T-helper 17 cell (primary cell): Measurements from ENCODE around the gene TRMT2B. TPM values are rescaled to one million over a fixed set of nuclear protein-coding genes. Genes with fewer than 3 reads are reported as not detected.
"Not testable (repeated sequence)": the region's sequence is repeated elsewhere in the genome, so short reads cannot be mapped to it uniquely, and the experiment has no call there.

Source experiments
- ATAC-seq: fragments of 150-1000 bp; cut with Tn5 transposase; 2 replicates; pipeline ENCODE4 v1.10.0; 2021; ENCODE audit warnings: mild to moderate bottlenecking, moderate library complexity
- DNase-seq, 3 donors: peaks; one replicate each; pipeline versions ENCODE4 v3.0.0 to v3.0.0-alpha.2; 2020 to 2021
- H3K9me3 ChIP-seq: one replicate; pipeline ENCODE4 v1.7.0; 2013; ENCODE audit warnings: low read length, mild to moderate bottlenecking; ENCODE audit not compliant: control insufficient read depth, poor library complexity, severe bottlenecking
- H3K27ac Mint-ChIP-seq: one replicate; pipeline ENCODE4 v1.8.0; 2022; ENCODE audit warnings: mild to moderate bottlenecking, moderate library complexity, mixed read lengths
- H3K27me3 Mint-ChIP-seq: one replicate; pipeline ENCODE4 v1.8.0; 2022; ENCODE audit warnings: mixed read lengths
- H3K36me3 Mint-ChIP-seq: one replicate; pipeline ENCODE4 v1.8.0; 2022; ENCODE audit warnings: low read depth, mixed read lengths
- H3K4me1 Mint-ChIP-seq: one replicate; pipeline ENCODE4 v1.8.0; 2022; ENCODE audit warnings: mild to moderate bottlenecking, mixed read lengths
- H3K4me3 Mint-ChIP-seq: one replicate; pipeline ENCODE4 v1.8.0; 2022; ENCODE audit warnings: mild to moderate bottlenecking, moderate library complexity, mixed read lengths
- total RNA-seq, 4 donors: library from RNA in 2 of 4; stranded (reverse) in 2 of 4; gene quantifications; one replicate each; pipeline ENCODE4 v1.2.3 and lab custom pipeline; 2022 to 2026

The TRMT2B gene
- total RNA-seq, 2 donors from 2014 or later, result 30.5 to 35.3 TPM

DNA sequence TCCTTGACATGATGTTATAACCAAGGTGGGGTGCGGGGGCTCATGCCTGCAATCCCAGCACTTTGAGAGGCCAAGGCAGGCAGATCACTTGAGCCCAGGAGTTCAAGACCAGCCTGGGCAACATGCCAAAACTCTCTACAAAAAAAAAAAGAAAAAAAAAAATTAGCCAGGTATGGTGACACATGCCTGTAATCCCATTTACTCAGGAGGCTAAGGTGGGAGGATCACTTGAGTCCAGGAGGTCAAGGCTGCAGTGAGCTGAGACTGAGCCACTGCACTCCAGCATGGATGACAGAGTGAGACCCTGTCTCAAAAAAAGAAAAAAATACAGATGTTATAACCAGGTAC, 70.4 kb downstream of the TRMT2B start:
- not testable (repeated sequence) for DNase-seq, H3K4me3 Mint-ChIP-seq, ATAC-seq, H3K4me1 Mint-ChIP-seq, H3K27ac Mint-ChIP-seq, H3K36me3 Mint-ChIP-seq, H3K27me3 Mint-ChIP-seq, H3K9me3 ChIP-seq

- no peak overlapping the region for H3K27ac Mint-ChIP-seq
- ATAC-seq, result no peak
Observed at GRCh38 chrX:100980608-100981497, 71.1 kb downstream of the TRMT2B start.

GRCh38 chrX:100979881-100980607, 71.9 kb downstream of the TRMT2B start:
- H3K36me3 Mint-ChIP-seq, result no peaks in the 10 kb centered on the region
- DNase-seq, result no peak
- no peaks in the 10 kb centered on the region for H3K9me3 ChIP-seq
- ATAC-seq, result no peak
- H3K27me3 Mint-ChIP-seq, result no peaks in the 10 kb centered on the region
- H3K4me1 Mint-ChIP-seq, result peaks cover 3% of the 10 kb centered on the region
- no peak overlapping the region for H3K27ac Mint-ChIP-seq
- H3K4me3 Mint-ChIP-seq, result no peak overlapping the region

More at GRCh38 chrX:100980608-100981497, 71.1 kb downstream of the TRMT2B start:
- Mint-ChIP-seq H3K4me3 (no peak overlapping the region), H3K4me1 (peaks cover 3% of the 10 kb centered on the region), H3K27me3 (no peaks in the 10 kb centered on the region), H3K36me3 (no peaks in the 10 kb centered on the region)
- no peaks in the 10 kb centered on the region for H3K9me3 ChIP-seq
- no peak for DNase-seq

- ATAC-seq (no peak), DNase-seq (no peak)
- Mint-ChIP-seq H3K4me1 (peaks cover 3% of the 10 kb centered on the region), H3K4me3 (no peak overlapping the region), H3K36me3 (no peaks in the 10 kb centered on the region), H3K27ac (no peak overlapping the region), H3K27me3 (no peaks in the 10 kb centered on the region)
- no peaks in the 10 kb centered on the region for H3K9me3 ChIP-seq
Observed at GRCh38 chrX:100976211-100976610, 75.7 kb downstream of the TRMT2B start.

DNA sequence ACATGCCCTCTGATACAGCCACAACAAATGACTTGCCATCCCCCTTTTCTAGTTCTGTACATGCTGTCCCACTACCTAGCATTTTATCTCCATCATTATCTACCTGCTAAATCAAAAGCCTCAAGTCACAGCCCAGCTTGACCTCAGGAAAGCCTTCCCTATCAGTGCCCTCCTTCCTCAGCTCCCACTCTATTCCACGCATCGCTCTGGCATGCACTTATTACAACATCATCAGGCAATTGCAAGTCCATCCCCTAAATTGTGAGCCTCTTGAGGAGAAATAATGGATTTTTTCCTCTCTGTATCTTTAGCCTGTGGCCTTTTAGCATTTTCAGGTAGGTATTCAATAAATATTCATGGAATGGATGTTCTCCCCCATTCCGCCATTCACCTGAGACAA, 76.7 kb downstream of the TRMT2B start:
- peaks cover 3% of the 10 kb centered on the region for H3K4me1 Mint-ChIP-seq
- H3K27me3 Mint-ChIP-seq, result no peaks in the 10 kb centered on the region
- no peak for ATAC-seq
- H3K9me3 ChIP-seq, result no peaks in the 10 kb centered on the region
- no peak overlapping the region for H3K4me3 Mint-ChIP-seq
- no peaks in the 10 kb centered on the region for H3K36me3 Mint-ChIP-seq
- H3K27ac Mint-ChIP-seq, result no peak overlapping the region
- DNase-seq, result no peak

GRCh38 chrX:100973411-100973810, 78.5 kb downstream of the TRMT2B start:
- no peak overlapping the region for H3K27ac Mint-ChIP-seq
- H3K4me1 Mint-ChIP-seq, result no peaks in the 10 kb centered on the region
- H3K36me3 Mint-ChIP-seq, result no peaks in the 10 kb centered on the region
- H3K9me3 ChIP-seq, result no peaks in the 10 kb centered on the region
- ATAC-seq (no peak), DNase-seq (no peak)
- no peak overlapping the region for H3K4me3 Mint-ChIP-seq
- no peaks in the 10 kb centered on the region for H3K27me3 Mint-ChIP-seq

DNA sequence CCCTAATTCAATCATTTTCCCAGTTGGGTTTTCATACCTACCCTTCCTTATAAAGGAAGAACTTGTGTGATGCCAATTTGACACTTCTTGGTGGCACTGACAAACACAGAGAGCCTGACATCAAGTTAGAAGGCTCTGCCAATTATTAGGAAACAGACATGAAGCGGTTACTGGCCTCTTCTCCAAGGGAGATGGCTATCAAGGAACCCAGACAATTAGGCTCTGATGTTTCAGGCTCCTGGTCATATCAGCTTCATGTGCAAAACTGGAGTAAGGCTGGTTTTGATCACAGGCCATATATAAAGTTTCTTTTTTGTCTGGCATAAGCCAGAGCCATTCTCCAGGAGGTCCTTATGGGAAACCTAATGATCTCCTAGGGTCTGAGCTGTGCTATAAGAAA, 82.0 kb downstream of the TRMT2B start:
- DNase-seq (no peak), ATAC-seq (no peak)
- no peak overlapping the region for H3K4me3 Mint-ChIP-seq
- no peaks in the 10 kb centered on the region for H3K36me3 Mint-ChIP-seq
- H3K27me3 Mint-ChIP-seq, result no peaks in the 10 kb centered on the region
- H3K9me3 ChIP-seq, result no peaks in the 10 kb centered on the region
- H3K27ac Mint-ChIP-seq, result no peak overlapping the region
- H3K4me1 Mint-ChIP-seq, result no peaks in the 10 kb centered on the region

- Mint-ChIP-seq H3K27ac (no peak within 1 kb of the TSS), H3K4me3 (no peak within 1 kb of the TSS), H3K27me3 (no peaks in the 10 kb centered on the region), H3K36me3 (no peaks in the 10 kb centered on the region), H3K4me1 (no peaks in the 10 kb centered on the region)
- ATAC-seq (no peak), DNase-seq (no peak)
- no peaks in the 10 kb centered on the region for H3K9me3 ChIP-seq
Observed at GRCh38 chrX:100969408-100969807, 82.5 kb downstream of the TRMT2B start, which contains the start of gene ARL13A. Gene ARL13A, plus strand, starts transcription at chrX:100969708. Its CDS starts 3,982 bp downstream, at chrX:100973690.

- no peak for DNase-seq
- no peaks in the 10 kb centered on the region for H3K36me3 Mint-ChIP-seq
- no peak overlapping the region for H3K4me3 Mint-ChIP-seq
Observed at GRCh38 chrX:100964362-100964761, 87.5 kb downstream of the TRMT2B start.

GRCh38 chrX:100962811-100963210, 89.1 kb downstream of the TRMT2B start:
- no peaks in the 10 kb centered on the region for H3K36me3 Mint-ChIP-seq
- H3K27ac Mint-ChIP-seq, result no peak overlapping the region
- no peaks in the 10 kb centered on the region for H3K9me3 ChIP-seq
- H3K4me1 Mint-ChIP-seq, result no peaks in the 10 kb centered on the region
- no peak overlapping the region for H3K4me3 Mint-ChIP-seq
- no peak for DNase-seq
- ATAC-seq, result no peak
- H3K27me3 Mint-ChIP-seq, result no peaks in the 10 kb centered on the region

More at GRCh38 chrX:100964362-100964761, 87.5 kb downstream of the TRMT2B start:
- H3K9me3 ChIP-seq, result no peaks in the 10 kb centered on the region
- H3K4me1 Mint-ChIP-seq, result no peaks in the 10 kb centered on the region
- no peak for ATAC-seq
- no peaks in the 10 kb centered on the region for H3K27me3 Mint-ChIP-seq
- H3K27ac Mint-ChIP-seq, result no peak overlapping the region

Other genes with a start within 250 kb of the TRMT2B start
- 10 to 100 TPM; 11.4 to 11.6 TPM for gene CSTF2, start 231.7 kb downstream of the TRMT2B start, total RNA-seq
- not detected for gene NOX1, start 177.8 kb downstream of the TRMT2B start, total RNA-seq
- under 1 TPM; 0.18 to 0.30 TPM for gene XKRX, start 123.2 kb downstream of the TRMT2B start, total RNA-seq
- gene ARL13A, start 82.4 kb downstream of the TRMT2B start, total RNA-seq, result not detected
- not detected for gene TMEM35A, start 26.8 kb upstream of the TRMT2B start, total RNA-seq
- under 1 TPM; 0.17 to 0.52 TPM for gene CENPI, start 46.1 kb upstream of the TRMT2B start, total RNA-seq
- gene DRP2, start 167.7 kb upstream of the TRMT2B start, total RNA-seq, result under 1 TPM; 0.10 to 0.27 TPM
- not detected for gene TAF7L, start 239.2 kb upstream of the TRMT2B start, total RNA-seq